H9 (cell line): ENCODE measurements around the gene MAP4K1. TPM values are rescaled to one million over a fixed set of nuclear protein-coding genes. Genes with fewer than 3 reads are reported as not detected.
A peak's percentile ranks its signal among the peaks of the same experiment; 100 is the strongest.

Experiments
- DNase-seq: peaks from one replicate; pipeline ENCODE4 v3.0.0-alpha.2; 2017
- H2AFZ ChIP-seq: one replicate; pipeline ENCODE4 v1.6.1; 2013; ENCODE audit warnings: mild to moderate bottlenecking, low read length, control low read depth, moderate library complexity
- H2AK5ac ChIP-seq: 2 replicates; pipeline ENCODE4 v1.6.1; 2013; ENCODE audit warnings: low read length, control low read depth, mixed read lengths; ENCODE audit not compliant: insufficient read length
- H2BK120ac ChIP-seq: one replicate; pipeline ENCODE4 v1.6.1; 2013; ENCODE audit warnings: low read depth, mild to moderate bottlenecking, low read length, control low read depth, inconsistent platforms; ENCODE audit not compliant: poor library complexity, severe bottlenecking
- H2BK12ac ChIP-seq: 2 replicates; pipeline ENCODE4 v1.6.1; 2013; ENCODE audit warnings: low read length, control low read depth, mixed read lengths, low read depth; ENCODE audit not compliant: insufficient read length
- H2BK15ac ChIP-seq: 2 replicates; pipeline ENCODE4 v1.6.1; 2013; ENCODE audit warnings: low read depth, low read length, control low read depth
- H2BK20ac ChIP-seq: one replicate; pipeline ENCODE4 v1.6.1; 2013; ENCODE audit warnings: low read depth, mild to moderate bottlenecking, low read length, control low read depth, inconsistent platforms; ENCODE audit not compliant: poor library complexity, severe bottlenecking
- H2BK5ac ChIP-seq: 2 replicates; pipeline ENCODE4 v1.6.1; 2013; ENCODE audit warnings: low read length, control low read depth, mixed read lengths; ENCODE audit not compliant: insufficient read length
- H3K14ac ChIP-seq: 2 replicates; pipeline ENCODE4 v1.6.1; 2013; ENCODE audit warnings: low read length, control low read depth; ENCODE audit not compliant: insufficient read depth
- H3K18ac ChIP-seq: 2 replicates; pipeline ENCODE4 v1.6.1; 2013; ENCODE audit warnings: low read depth, mild to moderate bottlenecking, mixed read lengths, low read length, control low read depth; ENCODE audit not compliant: insufficient read length
- H3K23ac ChIP-seq: 2 replicates; pipeline ENCODE4 v1.6.1; 2013; ENCODE audit warnings: low read length, control low read depth, mixed read lengths, low read depth; ENCODE audit not compliant: insufficient read length
- H3K23me2 ChIP-seq: 2 replicates; pipeline ENCODE4 v1.6.1; 2013; ENCODE audit warnings: low read depth, mild to moderate bottlenecking, mixed read lengths, low read length, control low read depth; ENCODE audit not compliant: insufficient read length, poor library complexity, severe bottlenecking
- H3K27ac ChIP-seq: 2 replicates; pipeline ENCODE4 v1.5.1; 2013; ENCODE audit warnings: low read length, control low read depth, mixed read lengths, low read depth; ENCODE audit not compliant: insufficient read length
- H3K27me3 ChIP-seq: 2 replicates; pipeline ENCODE4 v1.6.1; 2013; ENCODE audit warnings: low read length, control low read depth, inconsistent platforms; ENCODE audit not compliant: insufficient read depth
- H3K4ac ChIP-seq: 2 replicates; pipeline ENCODE4 v1.6.1; 2013; ENCODE audit warnings: low read depth, mild to moderate bottlenecking, control low read depth, inconsistent platforms, low read length, moderate library complexity
- H3K4me1 ChIP-seq: 2 replicates; pipeline ENCODE4 v1.6.1; 2013; ENCODE audit warnings: low read length, control low read depth, inconsistent platforms; ENCODE audit not compliant: insufficient read depth
- H3K4me2 ChIP-seq: 2 replicates; pipeline ENCODE4 v1.6.1; 2013; ENCODE audit warnings: low read length, control low read depth, mixed read lengths; ENCODE audit not compliant: insufficient read length, insufficient read depth
- H3K56ac ChIP-seq: 2 replicates; pipeline ENCODE4 v1.6.1; 2013; ENCODE audit warnings: low read depth, mild to moderate bottlenecking, mixed read lengths, low read length, control low read depth; ENCODE audit not compliant: insufficient read length
- H3K79me1 ChIP-seq: 2 replicates; pipeline ENCODE4 v1.6.1; 2013; ENCODE audit warnings: low read depth, mild to moderate bottlenecking, moderate library complexity, low read length, control low read depth, inconsistent platforms; ENCODE audit not compliant: insufficient read depth, poor library complexity, severe bottlenecking
- H3K79me2 ChIP-seq: 2 replicates; pipeline ENCODE4 v1.6.1; 2013; ENCODE audit warnings: low read length, control low read depth, inconsistent platforms; ENCODE audit not compliant: insufficient read depth
- H3K9ac ChIP-seq: 2 replicates; pipeline ENCODE4 v1.6.1; 2013; ENCODE audit warnings: low read length, control low read depth, mixed read lengths; ENCODE audit not compliant: insufficient read length; ENCODE audit errors: extremely low read depth
- H3K9me3 ChIP-seq: one replicate; pipeline ENCODE4 v1.6.1; 2013; ENCODE audit warnings: low read depth, low read length, inconsistent platforms; ENCODE audit not compliant: control insufficient read depth
- H3T11ph ChIP-seq: one replicate; pipeline ENCODE4 v1.6.1; 2013; ENCODE audit warnings: mild to moderate bottlenecking, low read length, control low read depth, inconsistent platforms
- H4K20me1 ChIP-seq: one replicate; pipeline ENCODE4 v1.6.1; 2013; ENCODE audit not compliant: control insufficient read depth, insufficient read length, insufficient read depth
- H4K5ac ChIP-seq: 2 replicates; pipeline ENCODE4 v1.6.1; 2013; ENCODE audit warnings: low read depth, mild to moderate bottlenecking, mixed read lengths, low read length, control low read depth; ENCODE audit not compliant: insufficient read length
- H4K8ac ChIP-seq: replicated peaks from 2 replicates; pipeline ENCODE4 v1.6.1; 2013; ENCODE audit warnings: low read length, control low read depth, mixed read lengths, low read depth; ENCODE audit not compliant: insufficient read length
- H4K91ac ChIP-seq: 2 replicates; pipeline ENCODE4 v1.6.1; 2013; ENCODE audit warnings: low read depth, mild to moderate bottlenecking, moderate library complexity, mixed read lengths, low read length, control low read depth; ENCODE audit not compliant: insufficient read length
- H3K27ac Mint-ChIP-seq, 3 experiments: 2 replicates in 2 of 3; 3 replicates in 1 of 3; pipeline ENCODE4 v1.8.0; 2020 to 2021; ENCODE audit warnings: mixed read lengths in 3 of 3, mild to moderate bottlenecking in 1 of 3, moderate library complexity in 1 of 3
- H3K27me3 Mint-ChIP-seq: 2 replicates; pipeline ENCODE4 v1.8.0; 2021; ENCODE audit warnings: low read depth, mild to moderate bottlenecking, moderate library complexity, mixed read lengths
- H3K36me3 Mint-ChIP-seq, 3 experiments: 2 replicates in 2 of 3; 3 replicates in 1 of 3; pipeline ENCODE4 v1.8.0; 2020 to 2021; ENCODE audit warnings: low read depth in 3 of 3, mixed read lengths in 3 of 3; ENCODE audit not compliant: insufficient read depth in 1 of 3
- H3K4me1 Mint-ChIP-seq, 2 experiments: 2 replicates each; pipeline ENCODE4 v1.8.0; 2020; ENCODE audit warnings: mixed read lengths in 2 of 2
- H3K4me3 Mint-ChIP-seq, 2 experiments: 2 replicates in 1 of 2; 3 replicates in 1 of 2; pipeline ENCODE4 v1.8.0; 2020 to 2021; ENCODE audit warnings: mild to moderate bottlenecking in 2 of 2, mixed read lengths in 2 of 2, moderate library complexity in 1 of 2
- H3K9me3 Mint-ChIP-seq, 2 experiments: 2 replicates in 1 of 2; 3 replicates in 1 of 2; pipeline ENCODE4 v1.8.0; 2020; ENCODE audit warnings: mild to moderate bottlenecking in 2 of 2, mixed read lengths in 2 of 2, moderate library complexity in 1 of 2
- CTCF ChIP-seq: fragments of 200-600 bp; sonication (generic); conservative IDR thresholded peaks from 3 replicates; pipeline ENCODE4 v1.8.0; 2021; ENCODE audit warnings: antibody characterized with exemption, mild to moderate bottlenecking
- WGBS: extraction: QIAGEN DNeasy Blood & Tissue Kit; methylation state at CpG from one replicate; pipeline ENCODE4 v1.1.7; 2013; ENCODE audit warnings: missing lambda C conversion rate, low lambda C conversion rate, mixed read lengths; ENCODE audit not compliant: insufficient read length; ENCODE audit errors: extremely low coverage; 5-methylcytosine and 5-hydroxymethylcytosine counted together
- total RNA-seq: library from RNA; stranded (reverse); gene quantifications from 2 replicates; pipeline ENCODE4 v1.2.1, GENCODE V29; 2021

Gene MAP4K1
- total RNA-seq, 1 experiment from 2014 or later, result 31.1 TPM

- H3K4ac ChIP-seq, result no peak overlapping the region
- no peaks in the 10 kb centered on the region for H3K27me3 ChIP-seq
- no peak overlapping the region for H3T11ph ChIP-seq
- H3K27ac ChIP-seq, result no peak overlapping the region
- no peak overlapping the region for H3K18ac ChIP-seq
- peak overlapping the region in 1 of 2 experiments; percentile 27; a peak in 2 of 5 replicates for H3K4me3 Mint-ChIP-seq
- H3K79me2 ChIP-seq, result peaks cover 4% of the 10 kb centered on the region; the same call in 1 of the 2 replicates
- H3K4me2 ChIP-seq, result no peak overlapping the region
- no peaks in the 10 kb centered on the region for H4K20me1 ChIP-seq
- no peaks in the 10 kb centered on the region for H3K9me3 ChIP-seq
- peaks cover 15 to 25% (median 19%) of the 10 kb centered on the region in 3 experiments for H3K36me3 Mint-ChIP-seq
- no peak overlapping the region for H4K91ac ChIP-seq
- no CpG with 5 or more reads among the region's 9 CpGs for WGBS
- H2BK15ac ChIP-seq, result no peak overlapping the region
- no peaks in the 10 kb centered on the region; a peak in 1 of 5 replicates for H3K9me3 Mint-ChIP-seq
- no peak overlapping the region for H2BK5ac ChIP-seq
- H3K23me2 ChIP-seq, result peaks cover 5% of the 10 kb centered on the region
- H2AFZ ChIP-seq, result no peak overlapping the region
- H3K14ac ChIP-seq, result no peak overlapping the region
- H3K27ac Mint-ChIP-seq, result peak overlapping the region in 1 of 3 experiments; percentile 14; a peak in 1 of 7 replicates
- H4K8ac ChIP-seq, result no peak overlapping the region
- DNase-seq, result no peak
- H2BK120ac ChIP-seq, result no peak overlapping the region
- H2AK5ac ChIP-seq, result no peak overlapping the region
- H3K56ac ChIP-seq, result no peak overlapping the region
- H3K27me3 Mint-ChIP-seq, result no peaks in the 10 kb centered on the region
- H3K79me1 ChIP-seq, result peaks cover 3% of the 10 kb centered on the region
- peaks cover 18 to 32% of the 10 kb centered on the region in 2 experiments for H3K4me1 Mint-ChIP-seq
- no peak overlapping the region for H4K5ac ChIP-seq
- H3K23ac ChIP-seq, result no peak overlapping the region
- peaks cover 4% of the 10 kb centered on the region; the same call in 1 of the 2 replicates for H3K4me1 ChIP-seq
- H3K9ac ChIP-seq, result no peak overlapping the region
- H2BK20ac ChIP-seq, result no peak overlapping the region
- TF ChIP-seq CTCF, result no peak
- H2BK12ac ChIP-seq, result no peak overlapping the region
These were observed 430 bp downstream of the MAP4K1 start for GRCh38 chr19:38617283-38617763.
